Stimulated activated naive CD8-positive, alpha-beta T cell treated with anti-CD3 and anti-CD28 coated beads, Interleukin-15, Interleukin-2, amounts not matched to agents 100 ng/mL and 50 ng/mL, for 24 hours (primary cell): ENCODE measurements around the gene FREM2.

Experiments
- H3K27ac Mint-ChIP-seq: one replicate; pipeline ENCODE4 v1.8.0; 2021; ENCODE audit warnings: mild to moderate bottlenecking, mixed read lengths
- H3K27me3 Mint-ChIP-seq: one replicate; pipeline ENCODE4 v1.8.0; 2021; ENCODE audit warnings: mixed read lengths
- H3K36me3 Mint-ChIP-seq: one replicate; pipeline ENCODE4 v1.8.0; 2021; ENCODE audit warnings: low read depth, mixed read lengths
- H3K4me1 Mint-ChIP-seq: one replicate; pipeline ENCODE4 v1.8.0; 2021; ENCODE audit warnings: low read depth, mixed read lengths
- H3K4me3 Mint-ChIP-seq: one replicate; pipeline ENCODE4 v1.8.0; 2021; ENCODE audit warnings: mild to moderate bottlenecking, mixed read lengths
- H3K9me3 Mint-ChIP-seq: one replicate; pipeline ENCODE4 v1.8.0; 2021; ENCODE audit warnings: mixed read lengths

Gene FREM2

DNA sequence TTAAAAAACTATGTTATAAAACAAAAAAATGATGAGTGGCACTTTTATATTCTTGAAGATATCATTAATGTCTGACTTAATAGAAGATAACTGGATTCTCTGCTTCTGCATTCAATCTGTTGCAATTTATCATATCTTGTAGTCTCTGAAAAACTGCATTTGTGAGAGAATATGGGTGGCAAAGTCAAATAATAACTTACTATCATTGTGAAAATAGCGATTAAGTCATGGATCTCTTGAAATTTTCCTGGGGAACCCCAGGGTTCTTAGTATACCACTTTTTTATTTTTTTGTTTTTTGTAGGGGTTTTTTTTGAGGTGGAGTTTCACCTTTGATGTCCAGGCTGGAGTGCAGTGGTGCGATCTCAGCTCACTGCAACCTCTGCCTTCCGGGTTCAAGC, 176.7 kb downstream of the FREM2 start:
- H3K27ac Mint-ChIP-seq = no peak overlapping the region
- H3K9me3 Mint-ChIP-seq = no peaks in the 10 kb centered on the region
- no peaks in the 10 kb centered on the region for H3K4me1 Mint-ChIP-seq
- H3K4me3 Mint-ChIP-seq = no peak overlapping the region
- H3K27me3 Mint-ChIP-seq = peaks cover 3% of the 10 kb centered on the region
- H3K36me3 Mint-ChIP-seq = no peaks in the 10 kb centered on the region

GRCh38 chr13:38866649-38867048, 179.8 kb downstream of the FREM2 start:
- Mint-ChIP-seq H3K36me3 (no peaks in the 10 kb centered on the region), H3K4me1 (no peaks in the 10 kb centered on the region), H3K27me3 (peaks cover 4% of the 10 kb centered on the region), H3K27ac (no peak overlapping the region), H3K4me3 (no peak overlapping the region), H3K9me3 (no peaks in the 10 kb centered on the region)

GRCh38 chr13:38868399-38868798, 181.5 kb downstream of the FREM2 start:
- H3K36me3 Mint-ChIP-seq = no peaks in the 10 kb centered on the region
- no peak overlapping the region for H3K27ac Mint-ChIP-seq
- no peaks in the 10 kb centered on the region for H3K9me3 Mint-ChIP-seq
- peaks cover 4% of the 10 kb centered on the region for H3K27me3 Mint-ChIP-seq
- H3K4me3 Mint-ChIP-seq = no peak overlapping the region
- no peaks in the 10 kb centered on the region for H3K4me1 Mint-ChIP-seq

DNA sequence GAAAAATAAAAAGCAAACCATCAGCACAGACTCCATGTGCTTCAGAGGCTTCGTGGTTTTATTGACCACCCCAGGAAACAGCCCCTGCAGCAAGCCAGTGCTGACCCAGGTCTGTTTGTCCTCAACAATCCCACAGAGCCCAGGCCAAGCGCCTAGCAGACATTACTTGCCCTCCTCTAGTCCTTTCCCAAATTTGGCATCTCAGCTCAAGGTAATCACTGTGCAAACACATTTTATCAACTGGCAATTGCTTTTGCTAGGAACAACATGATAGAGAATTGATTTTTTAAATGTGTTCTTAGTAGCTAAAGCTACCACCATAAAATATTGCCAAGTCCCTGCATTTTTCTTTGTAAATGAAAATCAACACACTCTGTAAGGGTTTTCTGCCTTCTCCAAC, 182.0 kb downstream of the FREM2 start:
- H3K27ac Mint-ChIP-seq = no peak overlapping the region
- H3K4me1 Mint-ChIP-seq = no peaks in the 10 kb centered on the region
- H3K27me3 Mint-ChIP-seq = peaks cover 4% of the 10 kb centered on the region
- H3K36me3 Mint-ChIP-seq = no peaks in the 10 kb centered on the region
- no peak overlapping the region for H3K4me3 Mint-ChIP-seq
- no peaks in the 10 kb centered on the region for H3K9me3 Mint-ChIP-seq

DNA sequence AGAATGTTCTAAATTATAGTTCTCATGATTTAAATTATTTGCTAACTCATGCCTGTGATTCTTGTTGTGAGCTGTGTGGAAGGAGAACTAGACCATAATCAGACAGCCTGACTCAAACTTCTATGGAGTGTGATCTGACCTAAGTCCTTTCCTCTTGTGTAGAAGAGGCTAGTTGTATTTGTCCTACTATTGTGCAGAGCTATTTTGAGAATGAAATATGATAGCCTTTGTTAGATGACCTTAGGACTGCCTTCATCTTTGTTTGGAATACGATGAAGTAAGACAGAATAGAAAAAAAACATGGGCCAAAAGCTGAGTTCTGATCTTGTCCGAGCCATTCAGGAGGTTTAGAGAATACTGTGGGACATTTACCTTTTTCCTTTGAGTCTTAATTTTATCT, 184.4 kb downstream of the FREM2 start:
- no peak overlapping the region for H3K27ac Mint-ChIP-seq

DNA sequence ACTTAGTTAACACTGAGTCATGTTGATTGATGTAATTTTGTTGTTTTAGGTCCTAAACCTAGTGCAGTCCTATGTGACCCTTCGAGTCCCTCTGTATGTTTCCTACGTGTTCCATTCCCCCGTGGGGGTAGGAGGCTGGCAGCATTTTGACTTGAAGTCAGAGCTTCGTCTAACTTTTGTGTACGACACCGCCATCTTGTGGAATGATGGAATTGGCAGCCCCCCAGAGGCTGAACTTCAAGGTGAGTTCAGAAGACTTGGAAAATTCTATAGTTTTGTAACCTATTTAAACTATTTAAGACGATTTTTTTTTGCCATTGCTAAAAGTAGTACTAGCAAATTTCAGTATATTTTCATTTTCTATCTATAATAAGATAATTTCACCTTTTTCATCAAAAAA, 185.8 kb downstream of the FREM2 start:
- no peaks in the 10 kb centered on the region for H3K36me3 Mint-ChIP-seq
- no peak overlapping the region for H3K27ac Mint-ChIP-seq
- no peaks in the 10 kb centered on the region for H3K4me1 Mint-ChIP-seq
- no peaks in the 10 kb centered on the region for H3K9me3 Mint-ChIP-seq
- H3K4me3 Mint-ChIP-seq = no peak overlapping the region
- peaks cover 7% of the 10 kb centered on the region for H3K27me3 Mint-ChIP-seq

More for the DNA sequence above, 184.4 kb downstream of the FREM2 start:
- H3K36me3 Mint-ChIP-seq = no peaks in the 10 kb centered on the region
- no peaks in the 10 kb centered on the region for H3K9me3 Mint-ChIP-seq
- H3K4me3 Mint-ChIP-seq = no peak overlapping the region
- H3K27me3 Mint-ChIP-seq = peaks cover 7% of the 10 kb centered on the region
- no peaks in the 10 kb centered on the region for H3K4me1 Mint-ChIP-seq

- Mint-ChIP-seq H3K4me3 (no peak overlapping the region), H3K27me3 (peaks cover 7% of the 10 kb centered on the region), H3K4me1 (no peaks in the 10 kb centered on the region), H3K9me3 (no peaks in the 10 kb centered on the region), H3K36me3 (no peaks in the 10 kb centered on the region), H3K27ac (no peak overlapping the region)
Observed at GRCh38 chr13:38875186-38875875, 188.5 kb downstream of the FREM2 start.

DNA sequence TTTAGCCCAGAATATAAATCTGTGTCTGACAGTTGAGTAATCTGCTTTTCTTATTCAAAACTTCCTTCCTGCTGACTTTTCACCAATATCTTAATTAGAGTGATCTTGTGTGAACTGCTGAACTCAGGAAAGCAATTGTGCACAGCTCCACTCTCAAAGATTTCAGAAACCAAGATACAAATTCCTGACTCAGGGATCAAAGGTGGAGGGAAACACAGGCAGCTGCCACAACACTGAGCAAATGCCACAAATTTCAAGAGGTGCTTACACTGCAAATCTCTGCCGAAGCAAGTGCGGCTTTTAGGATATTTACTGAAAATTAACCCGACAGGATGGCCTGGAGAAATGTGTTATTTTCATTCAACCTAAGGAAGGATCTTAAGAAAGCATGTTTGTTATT, 192.4 kb downstream of the FREM2 start:
- no peaks in the 10 kb centered on the region for H3K4me1 Mint-ChIP-seq
- H3K9me3 Mint-ChIP-seq = no peaks in the 10 kb centered on the region
- no peaks in the 10 kb centered on the region for H3K36me3 Mint-ChIP-seq
- no peak overlapping the region for H3K27ac Mint-ChIP-seq
- H3K27me3 Mint-ChIP-seq = peaks cover 7% of the 10 kb centered on the region
- no peak overlapping the region for H3K4me3 Mint-ChIP-seq

GRCh38 chr13:38879786-38880185, 192.9 kb downstream of the FREM2 start:
- H3K9me3 Mint-ChIP-seq = no peaks in the 10 kb centered on the region
- no peaks in the 10 kb centered on the region for H3K36me3 Mint-ChIP-seq
- H3K4me1 Mint-ChIP-seq = no peaks in the 10 kb centered on the region
- no peak overlapping the region for H3K27ac Mint-ChIP-seq
- no peak overlapping the region for H3K4me3 Mint-ChIP-seq
- peaks cover 8% of the 10 kb centered on the region for H3K27me3 Mint-ChIP-seq

DNA sequence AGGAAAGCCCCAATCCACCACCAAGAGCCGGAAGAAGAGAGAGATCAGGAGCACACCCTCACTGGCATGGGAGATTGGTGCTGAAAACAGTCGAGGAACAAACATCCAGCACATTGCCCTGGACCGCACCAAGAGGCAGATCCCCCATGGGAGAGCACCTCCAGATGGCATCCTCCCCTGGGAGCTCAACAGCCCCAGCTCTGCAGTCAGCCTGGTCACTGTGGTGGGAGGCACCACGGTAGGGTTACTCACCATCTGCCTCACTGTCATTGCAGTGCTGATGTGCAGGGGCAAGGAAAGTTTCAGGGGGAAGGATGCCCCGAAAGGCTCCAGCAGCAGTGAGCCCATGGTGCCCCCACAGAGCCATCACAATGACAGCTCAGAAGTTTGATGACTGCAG, 193.5 kb downstream of the FREM2 start:
- no peaks in the 10 kb centered on the region for H3K4me1 Mint-ChIP-seq
- H3K27me3 Mint-ChIP-seq = peaks cover 10% of the 10 kb centered on the region
- H3K36me3 Mint-ChIP-seq = no peaks in the 10 kb centered on the region
- no peaks in the 10 kb centered on the region for H3K9me3 Mint-ChIP-seq
- H3K27ac Mint-ChIP-seq = no peak overlapping the region
- H3K4me3 Mint-ChIP-seq = no peak overlapping the region

DNA sequence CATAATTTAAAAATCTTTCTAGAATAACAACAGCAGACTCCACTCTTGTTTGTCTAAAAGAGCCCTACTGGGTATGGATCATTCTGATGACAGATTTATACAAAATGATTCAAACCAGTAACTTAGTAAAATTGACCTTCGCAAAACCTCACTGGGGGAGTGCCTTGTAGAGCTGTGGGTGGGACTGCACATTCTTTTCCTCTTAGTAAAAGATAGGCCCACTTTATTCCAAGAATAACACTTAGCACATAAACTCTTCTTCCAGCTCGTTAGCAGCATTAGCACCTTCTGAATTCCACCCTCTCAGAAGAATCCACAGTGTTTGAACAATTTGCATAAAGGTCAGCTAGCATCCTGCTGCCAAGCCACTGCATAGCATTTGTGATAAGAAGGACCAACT, 196.9 kb downstream of the FREM2 start:
- Mint-ChIP-seq H3K27me3 (peaks cover 20% of the 10 kb centered on the region), H3K9me3 (no peaks in the 10 kb centered on the region), H3K36me3 (no peaks in the 10 kb centered on the region), H3K4me1 (no peaks in the 10 kb centered on the region), H3K4me3 (no peak overlapping the region), H3K27ac (no peak overlapping the region)

DNA sequence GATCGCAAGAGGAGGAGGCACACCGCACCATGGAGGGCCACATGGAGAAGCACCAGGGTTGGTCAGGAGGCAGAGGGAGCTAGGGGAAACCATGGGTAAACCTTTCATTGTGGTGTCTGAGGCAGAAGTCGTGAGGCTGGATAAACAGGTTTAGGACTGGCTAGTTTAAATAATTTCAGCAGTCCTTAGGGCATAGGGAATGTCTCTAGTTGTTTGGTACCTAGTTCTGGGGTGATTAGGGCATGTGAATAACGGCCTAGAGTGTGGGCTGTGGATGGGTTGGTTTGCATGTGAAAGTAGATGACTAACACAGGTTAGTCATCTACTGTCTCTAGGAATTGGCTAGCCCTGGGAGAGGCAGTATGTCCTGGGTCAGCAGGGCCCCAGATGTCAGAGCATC, 201.4 kb downstream of the FREM2 start:
- no peak overlapping the region for H3K4me3 Mint-ChIP-seq
- H3K4me1 Mint-ChIP-seq = no peaks in the 10 kb centered on the region
- no peaks in the 10 kb centered on the region for H3K36me3 Mint-ChIP-seq
- no peaks in the 10 kb centered on the region for H3K9me3 Mint-ChIP-seq
- H3K27ac Mint-ChIP-seq = no peak overlapping the region
- peaks cover 28% of the 10 kb centered on the region for H3K27me3 Mint-ChIP-seq

DNA sequence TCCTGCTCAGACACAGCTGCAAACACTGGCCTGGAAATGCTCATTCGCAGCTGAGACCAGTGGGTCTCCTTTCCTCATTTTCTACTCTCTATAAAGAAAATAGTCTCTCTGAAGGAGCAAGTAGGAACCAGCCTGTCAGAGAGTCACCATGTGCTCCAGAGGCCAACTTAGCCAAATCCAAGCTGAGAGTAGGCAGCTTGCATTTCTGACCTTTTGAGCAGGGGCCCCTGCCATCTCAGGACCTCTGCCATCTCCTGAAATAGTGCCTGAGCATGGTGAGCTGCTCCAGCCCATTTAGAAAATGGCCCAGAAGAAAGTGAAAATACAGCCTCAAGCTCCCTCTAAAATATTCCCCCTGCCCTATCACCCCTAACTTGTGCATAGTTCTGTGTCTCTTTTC, 208.2 kb downstream of the FREM2 start:
- no peak overlapping the region for H3K4me3 Mint-ChIP-seq

DNA sequence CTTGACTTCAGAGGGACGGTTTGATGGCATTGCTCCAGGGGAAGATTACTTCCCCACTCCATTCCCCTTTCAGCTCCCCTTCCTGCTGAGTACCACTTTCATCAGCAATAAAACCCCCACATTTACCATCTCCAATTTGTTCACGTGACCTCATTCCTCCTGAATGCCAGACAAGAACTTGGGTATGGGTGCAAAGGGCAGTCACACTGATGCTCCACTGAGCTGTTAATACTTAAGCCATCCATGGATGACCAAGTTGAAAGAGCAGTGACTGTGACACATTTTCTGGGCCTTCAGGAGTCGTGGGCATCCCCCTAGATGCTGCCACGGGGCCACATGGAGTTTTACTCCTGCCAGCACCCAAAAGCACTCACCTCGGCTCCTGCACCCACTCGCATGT, 210.6 kb downstream of the FREM2 start:
- H3K36me3 Mint-ChIP-seq = no peaks in the 10 kb centered on the region
- no peak overlapping the region for H3K4me3 Mint-ChIP-seq
- no peaks in the 10 kb centered on the region for H3K27me3 Mint-ChIP-seq
- H3K9me3 Mint-ChIP-seq = no peaks in the 10 kb centered on the region
- H3K4me1 Mint-ChIP-seq = no peaks in the 10 kb centered on the region
- H3K27ac Mint-ChIP-seq = no peak overlapping the region

More for the DNA sequence above, 208.2 kb downstream of the FREM2 start:
- H3K27me3 Mint-ChIP-seq = peaks cover 10% of the 10 kb centered on the region
- no peaks in the 10 kb centered on the region for H3K9me3 Mint-ChIP-seq
- H3K4me1 Mint-ChIP-seq = no peaks in the 10 kb centered on the region
- H3K27ac Mint-ChIP-seq = no peak overlapping the region
- no peaks in the 10 kb centered on the region for H3K36me3 Mint-ChIP-seq

- Mint-ChIP-seq H3K27ac (no peak overlapping the region), H3K27me3 (no peaks in the 10 kb centered on the region), H3K9me3 (no peaks in the 10 kb centered on the region), H3K4me3 (no peak overlapping the region), H3K36me3 (no peaks in the 10 kb centered on the region), H3K4me1 (no peaks in the 10 kb centered on the region)
Observed at GRCh38 chr13:38898481-38898880, 211.6 kb downstream of the FREM2 start.

GRCh38 chr13:38899571-38899970, 212.7 kb downstream of the FREM2 start:
- H3K4me3 Mint-ChIP-seq = no peak overlapping the region
- H3K4me1 Mint-ChIP-seq = no peaks in the 10 kb centered on the region
- H3K9me3 Mint-ChIP-seq = no peaks in the 10 kb centered on the region
- no peaks in the 10 kb centered on the region for H3K36me3 Mint-ChIP-seq
- H3K27ac Mint-ChIP-seq = no peak overlapping the region
- H3K27me3 Mint-ChIP-seq = no peaks in the 10 kb centered on the region
